HEK293T (cell line): ENCODE measurements around the gene DLG2.

Experiments used
- ARNT ChIP-seq: fragments of 450-650 bp; IDR thresholded peaks from 2 replicates; pipeline ENCODE4 v1.6.1; 2017; ENCODE audit warnings: mild to moderate bottlenecking
- BHLHE40 ChIP-seq: fragments of 450-650 bp; IDR thresholded peaks from 2 replicates; pipeline ENCODE4 v1.6.1; 2016; ENCODE audit warnings: mild to moderate bottlenecking, moderate library complexity, borderline replicate concordance
- FOXA1 ChIP-seq: fragments of 450-650 bp; IDR thresholded peaks from 2 replicates; pipeline ENCODE4 v1.6.1; 2016; ENCODE audit warnings: mild to moderate bottlenecking
- FOXK2 ChIP-seq: fragments of 450-650 bp; IDR thresholded peaks from 2 replicates; pipeline ENCODE4 v1.6.1; 2016; ENCODE audit warnings: mild to moderate bottlenecking
- FOXM1 ChIP-seq: fragments of 450-650 bp; IDR thresholded peaks from 2 replicates; pipeline ENCODE4 v1.6.1; 2017; ENCODE audit warnings: mild to moderate bottlenecking, borderline replicate concordance
- L3MBTL2 ChIP-seq: fragments of 450-650 bp; conservative IDR thresholded peaks from 2 replicates; pipeline ENCODE4 v1.6.1; 2016; ENCODE audit warnings: mild to moderate bottlenecking
- LEF1 ChIP-seq: fragments of 450-650 bp; IDR thresholded peaks from 2 replicates; pipeline ENCODE4 v1.6.1; 2017; ENCODE audit warnings: mild to moderate bottlenecking, borderline replicate concordance
- PKNOX1 ChIP-seq: fragments of 450-650 bp; IDR thresholded peaks from 2 replicates; pipeline ENCODE4 v1.6.1; 2016
- SP1 ChIP-seq: fragments of 450-650 bp; IDR thresholded peaks from 2 replicates; pipeline ENCODE4 v1.6.1; 2017
- ZNF384 ChIP-seq: fragments of 450-650 bp; IDR thresholded peaks from 2 replicates; pipeline ENCODE4 v1.6.1; 2016

- TF ChIP-seq SP1 (no peak), ARNT (no peak), BHLHE40 (no peak), FOXM1 (no peak), FOXA1 (no peak), L3MBTL2 (no peak), PKNOX1 (no peak), ZNF384 (no peak), FOXK2 (no peak), LEF1 (no peak)
These were observed 1243.6 kb downstream of the DLG2 start for GRCh38 chr11:84383576-84383975.
